Endodermal cell (in vitro differentiated cells): ENCODE results near the gene PRR14L. TPM values are rescaled to one million over a fixed set of nuclear protein-coding genes. Genes with fewer than 3 reads are reported as not detected.
A peak's percentile ranks its signal among the peaks of the same experiment; 100 is the strongest.

Experiments used
- DNase-seq: peaks from one replicate; pipeline ENCODE4 v3.0.0-alpha.2; 2017
- H3K27ac ChIP-seq: 2 replicates; pipeline ENCODE4 v1.5.1; 2013; ENCODE audit warnings: mild to moderate bottlenecking, low read depth, low read length, moderate library complexity
- H3K27me3 ChIP-seq: 2 replicates; pipeline ENCODE4 v1.6.1; 2013; ENCODE audit warnings: mild to moderate bottlenecking, low read length, moderate library complexity; ENCODE audit not compliant: insufficient read depth, control insufficient read depth, poor library complexity, severe bottlenecking
- H3K36me3 ChIP-seq: 2 replicates; pipeline ENCODE4 v1.7.0; 2013; ENCODE audit warnings: mild to moderate bottlenecking, low read length, moderate library complexity; ENCODE audit not compliant: control insufficient read depth, insufficient read depth
- H3K4me1 ChIP-seq: one replicate; pipeline ENCODE4 v1.7.0; 2013; ENCODE audit warnings: low read length; ENCODE audit not compliant: control insufficient read depth, insufficient read depth
- H3K4me3 ChIP-seq: 2 replicates; pipeline ENCODE4 v1.5.1; 2013; ENCODE audit warnings: mild to moderate bottlenecking, low read length, moderate library complexity
- H3K9ac ChIP-seq: 2 replicates; pipeline ENCODE4 v1.6.1; 2013; ENCODE audit warnings: mild to moderate bottlenecking, low read length, moderate library complexity; ENCODE audit not compliant: poor library complexity, severe bottlenecking; ENCODE audit errors: extremely low read depth
- H3K9me3 ChIP-seq: 2 replicates; pipeline ENCODE4 v1.6.1; 2013; ENCODE audit warnings: mild to moderate bottlenecking, low read length, moderate library complexity; ENCODE audit not compliant: control insufficient read depth
- H3K27ac Mint-ChIP-seq: 2 replicates; pipeline ENCODE4 v1.8.0; 2020; ENCODE audit warnings: mixed read lengths
- H3K27me3 Mint-ChIP-seq: 2 replicates; pipeline ENCODE4 v1.8.0; 2021; ENCODE audit warnings: mild to moderate bottlenecking, mixed read lengths; ENCODE audit not compliant: insufficient read depth
- H3K36me3 Mint-ChIP-seq: 2 replicates; pipeline ENCODE4 v1.8.0; 2020; ENCODE audit warnings: low read depth, mixed read lengths
- H3K4me1 Mint-ChIP-seq: 2 replicates; pipeline ENCODE4 v1.8.0; 2020; ENCODE audit warnings: mixed read lengths
- H3K4me3 Mint-ChIP-seq: 2 replicates; pipeline ENCODE4 v1.8.0; 2020; ENCODE audit warnings: mild to moderate bottlenecking, moderate library complexity, mixed read lengths
- H3K9me3 Mint-ChIP-seq: 2 replicates; pipeline ENCODE4 v1.8.0; 2020; ENCODE audit warnings: mild to moderate bottlenecking, mixed read lengths
- WGBS, 2 experiments: methylation state at CpG; one replicate each; pipeline versions ENCODE4 v1.1.5 to v1.1.7; 2013; ENCODE audit warnings: missing lambda C conversion rate in 2 of 2, mixed read lengths in 1 of 2; ENCODE audit not compliant: insufficient coverage in 1 of 2, insufficient read length in 1 of 2; 5-methylcytosine and 5-hydroxymethylcytosine counted together
- total RNA-seq, 2 donors: library from RNA; stranded (reverse); fragmentation: NEBNext Ultra II Directional in 1 of 2; extraction: Animal tissue kit (Norgen Biotek cat#: 25700) in 1 of 2; gene quantifications; 2 replicates in 1 of 2; 3 replicates in 1 of 2; pipeline ENCODE4 v1.2.1, GENCODE V29; 2021
- TF ChIP-seq, protein P1 (sequence below): fragments of 200-600 bp; sonication (generic); conservative IDR thresholded peaks from 2 replicates; pipeline ENCODE4 v1.5.0; 2021; ENCODE audit warnings: antibody characterized with exemption, mild to moderate bottlenecking

PRR14L gene
- total RNA-seq, 2 donors from 2014 or later: 105 to 131 TPM

DNA sequence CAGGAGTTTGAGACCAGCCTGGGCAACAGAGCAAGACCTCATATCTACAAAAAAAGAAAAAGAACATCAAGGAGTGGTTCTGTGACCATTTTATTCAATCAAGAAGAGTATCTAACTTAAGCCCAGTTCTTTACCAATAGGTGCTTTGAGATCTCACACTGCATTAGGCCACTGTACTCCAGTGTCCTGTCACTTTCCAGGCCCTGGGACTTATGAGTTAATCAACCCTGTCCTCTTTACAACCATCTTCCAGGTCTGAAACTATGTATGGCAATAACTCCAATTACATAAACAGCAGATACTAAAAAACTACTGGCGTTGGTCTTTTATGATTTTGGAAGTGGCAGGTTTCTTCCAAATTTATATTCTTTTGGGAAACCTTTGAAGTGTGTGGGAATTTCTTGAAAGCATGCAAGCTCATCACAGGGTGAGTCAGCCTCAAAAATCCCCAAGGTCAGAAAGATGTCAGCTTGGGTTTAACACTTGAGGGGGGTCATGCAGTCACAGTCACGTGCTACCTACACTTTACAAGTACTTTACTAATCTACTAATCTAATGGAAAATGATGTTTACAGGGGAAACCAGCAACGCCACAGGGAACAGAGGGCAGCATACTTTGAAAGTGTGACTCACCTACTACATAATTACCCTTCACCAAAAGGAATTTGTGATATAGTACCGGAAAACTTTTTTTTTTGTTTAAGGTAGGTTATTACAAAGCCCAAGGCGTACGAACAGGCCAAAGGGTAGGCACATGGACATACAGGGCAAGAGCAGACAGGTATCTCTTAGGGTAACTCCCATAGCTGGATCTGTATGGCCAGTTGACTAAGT is 103.5 kb downstream of the PRR14L start:
- TF ChIP-seq, protein P1, sequence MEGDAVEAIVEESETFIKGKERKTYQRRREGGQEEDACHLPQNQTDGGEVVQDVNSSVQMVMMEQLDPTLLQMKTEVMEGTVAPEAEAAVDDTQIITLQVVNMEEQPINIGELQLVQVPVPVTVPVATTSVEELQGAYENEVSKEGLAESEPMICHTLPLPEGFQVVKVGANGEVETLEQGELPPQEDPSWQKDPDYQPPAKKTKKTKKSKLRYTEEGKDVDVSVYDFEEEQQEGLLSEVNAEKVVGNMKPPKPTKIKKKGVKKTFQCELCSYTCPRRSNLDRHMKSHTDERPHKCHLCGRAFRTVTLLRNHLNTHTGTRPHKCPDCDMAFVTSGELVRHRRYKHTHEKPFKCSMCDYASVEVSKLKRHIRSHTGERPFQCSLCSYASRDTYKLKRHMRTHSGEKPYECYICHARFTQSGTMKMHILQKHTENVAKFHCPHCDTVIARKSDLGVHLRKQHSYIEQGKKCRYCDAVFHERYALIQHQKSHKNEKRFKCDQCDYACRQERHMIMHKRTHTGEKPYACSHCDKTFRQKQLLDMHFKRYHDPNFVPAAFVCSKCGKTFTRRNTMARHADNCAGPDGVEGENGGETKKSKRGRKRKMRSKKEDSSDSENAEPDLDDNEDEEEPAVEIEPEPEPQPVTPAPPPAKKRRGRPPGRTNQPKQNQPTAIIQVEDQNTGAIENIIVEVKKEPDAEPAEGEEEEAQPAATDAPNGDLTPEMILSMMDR: no peak
- Mint-ChIP-seq H3K27ac (no peak overlapping the region), H3K4me1 (peaks cover 11% of the 10 kb centered on the region), H3K36me3 (peaks cover 64% of the 10 kb centered on the region), H3K27me3 (no peaks in the 10 kb centered on the region), H3K9me3 (no peaks in the 10 kb centered on the region), H3K4me3 (no peak overlapping the region)
- Histone ChIP-seq H3K36me3 (peaks cover 47% of the 10 kb centered on the region), H3K4me3 (no peak overlapping the region), H3K9me3 (no peaks in the 10 kb centered on the region), H3K27ac (no peak overlapping the region), H3K9ac (no peak overlapping the region), H3K27me3 (no peaks in the 10 kb centered on the region), H3K4me1 (no peaks in the 10 kb centered on the region)
- no peak for DNase-seq
- 83 to 86% methylated on average over 2 to 6 of the region's 6 CpGs for WGBS, 2 experiments

DNA sequence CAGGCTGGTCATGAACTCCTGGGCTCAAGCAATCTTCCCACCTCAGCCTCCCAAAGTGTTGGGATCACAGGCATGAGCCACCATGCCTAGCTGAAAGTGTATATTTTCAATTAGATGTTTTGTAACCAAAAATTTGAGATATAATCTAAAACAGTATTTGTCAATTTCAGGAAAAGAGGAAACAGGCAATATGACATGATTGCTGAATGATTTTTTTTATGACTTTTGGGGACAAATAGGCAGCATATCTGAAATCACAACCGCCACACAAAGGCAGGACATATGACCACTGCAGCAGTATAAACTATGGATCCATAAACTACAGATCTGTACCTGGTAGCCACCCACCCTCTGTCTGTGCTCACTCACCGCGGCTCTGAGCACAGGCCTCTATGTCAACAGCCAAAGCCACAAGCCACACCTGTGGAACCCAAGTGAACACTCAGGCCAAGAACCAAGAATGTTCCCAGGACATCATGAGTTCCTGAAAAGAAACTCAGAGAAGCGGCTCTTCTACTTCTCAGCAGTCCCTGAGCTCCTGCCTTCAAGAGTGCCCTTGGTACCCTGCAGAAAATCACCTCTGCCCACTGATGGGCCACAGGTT is 110.4 kb downstream of the PRR14L start:
- no peaks in the 10 kb centered on the region for H3K9me3 Mint-ChIP-seq
- Histone ChIP-seq H3K4me1 (no peaks in the 10 kb centered on the region), H3K9me3 (no peaks in the 10 kb centered on the region), H3K27me3 (no peaks in the 10 kb centered on the region), H3K36me3 (peaks cover 11% of the 10 kb centered on the region), H3K4me3 (no peak overlapping the region), H3K9ac (no peak overlapping the region), H3K27ac (no peak overlapping the region)
- TF ChIP-seq, protein P1: no peak
- no peaks in the 10 kb centered on the region for H3K4me1 Mint-ChIP-seq
- H3K27me3 Mint-ChIP-seq: no peaks in the 10 kb centered on the region
- H3K4me3 Mint-ChIP-seq: no peak overlapping the region
- H3K36me3 Mint-ChIP-seq: peaks cover 26% of the 10 kb centered on the region
- no peak overlapping the region for H3K27ac Mint-ChIP-seq
- DNase-seq: no peak
- 92% methylated on average over 4 of the region's 4 CpGs for WGBS, 2 experiments

DNA sequence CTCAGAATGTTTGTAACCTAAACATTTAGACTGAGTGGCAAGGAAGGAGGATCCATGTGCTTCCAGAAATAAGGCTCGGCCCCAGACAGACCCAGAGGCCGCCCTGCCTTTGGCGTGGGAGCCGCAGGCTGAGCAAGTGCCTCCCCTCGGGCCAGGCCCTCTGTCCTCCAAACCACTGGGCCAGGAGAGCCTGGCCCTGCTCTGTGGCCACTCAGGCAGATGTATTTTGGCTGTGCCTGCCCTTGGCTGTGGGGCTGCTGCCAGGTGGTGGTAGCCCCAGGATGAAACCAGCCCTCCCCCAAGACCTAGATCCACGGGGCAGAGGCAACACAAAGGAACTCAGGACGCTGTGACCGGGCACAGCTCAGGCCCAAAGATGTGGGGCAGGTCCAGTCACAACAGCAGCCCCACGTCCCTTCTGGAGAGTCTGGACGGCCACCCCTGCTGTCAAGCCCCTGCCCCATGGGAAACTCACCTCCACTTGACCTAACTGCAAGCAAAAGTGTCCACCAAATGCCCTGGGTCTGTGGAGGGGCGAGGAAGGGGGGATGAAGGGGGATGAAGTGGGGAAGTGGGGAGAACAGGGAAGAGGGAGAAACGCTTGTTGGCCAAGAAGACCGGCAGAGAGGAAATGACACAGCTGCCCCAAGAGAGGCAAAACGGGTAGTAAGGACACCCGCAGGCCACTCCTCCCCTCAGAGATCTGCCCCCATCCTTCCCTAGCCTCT is 111.9 kb downstream of the PRR14L start:
- H3K27me3 Mint-ChIP-seq: no peaks in the 10 kb centered on the region
- H3K36me3 Mint-ChIP-seq: peaks cover 18% of the 10 kb centered on the region

More for the DNA sequence above, 111.9 kb downstream of the PRR14L start:
- Histone ChIP-seq H3K27ac (no peak overlapping the region), H3K4me1 (no peaks in the 10 kb centered on the region), H3K9me3 (no peaks in the 10 kb centered on the region), H3K27me3 (no peaks in the 10 kb centered on the region), H3K36me3 (peaks cover 7% of the 10 kb centered on the region), H3K9ac (no peak overlapping the region), H3K4me3 (no peak overlapping the region)
- H3K4me3 Mint-ChIP-seq: no peak overlapping the region
- 89 to 96% methylated on average over 11 to 15 of the region's 15 CpGs for WGBS, 2 experiments
- DNase-seq: peak; percentile 40
- H3K9me3 Mint-ChIP-seq: no peaks in the 10 kb centered on the region
- peak overlapping the region; percentile 5 for H3K27ac Mint-ChIP-seq
- TF ChIP-seq, protein P1: no peak
- H3K4me1 Mint-ChIP-seq: no peaks in the 10 kb centered on the region
